ENCODE measurements around the gene PRXL2B. TPM values are rescaled to one million over a fixed set of nuclear protein-coding genes. Genes with fewer than 3 reads are reported as not detected.

Gene PRXL2B
- total RNA-seq, 1 donor from 2014 or later: 7.3 TPM

GRCh38 chr1:2637442-2638145 lies 51.0 kb downstream of the PRXL2B start:
- no peak for DNase-seq

GRCh38 chr1:2638466-2639115 lies 52.0 kb downstream of the PRXL2B start:
- DNase-seq: no peak

- no peak for DNase-seq
Measured at GRCh38 chr1:2639203-2639602, 52.6 kb downstream of the PRXL2B start.

- DNase-seq: no peak
Measured at GRCh38 chr1:2639607-2640521, 53.3 kb downstream of the PRXL2B start.

DNA sequence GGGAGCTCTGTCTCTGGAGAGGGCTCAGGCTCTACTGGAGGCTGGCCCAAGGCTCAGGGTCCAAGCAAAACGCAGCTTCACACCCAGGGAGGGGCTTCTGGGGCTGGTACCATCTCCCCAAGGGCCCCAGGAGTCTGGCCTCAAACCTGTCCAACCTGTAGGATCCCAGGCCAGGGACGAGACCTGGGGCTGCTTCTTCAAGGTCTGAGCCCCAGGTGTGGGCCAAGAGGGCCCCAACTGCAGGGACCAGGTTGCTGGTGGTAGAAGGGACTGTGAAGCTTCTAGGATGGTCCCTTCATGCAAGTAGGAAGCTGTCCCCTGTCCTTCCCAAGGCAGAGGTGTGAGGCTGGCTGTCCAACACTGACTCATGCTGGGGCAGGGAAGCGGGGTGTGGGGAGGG lies 54.0 kb downstream of the PRXL2B start:
- no peak for DNase-seq

Other genes with a start within 250 kb of the PRXL2B start
- 10.3 TPM for gene MORN1, start 195.2 kb upstream of the PRXL2B start, total RNA-seq
- 40.1 TPM for gene RER1, start 194.9 kb upstream of the PRXL2B start, total RNA-seq
- gene PEX10, start 174.2 kb upstream of the PRXL2B start, total RNA-seq: 15.8 TPM
- gene PLCH2, start 110.5 kb upstream of the PRXL2B start, total RNA-seq: 15.3 TPM
- gene PANK4, start 60.2 kb upstream of the PRXL2B start, total RNA-seq: 24.1 TPM
- gene HES5, start 56.5 kb upstream of the PRXL2B start, total RNA-seq: 1.5 TPM
- 18.1 TPM for gene TNFRSF14, start 30.4 kb upstream of the PRXL2B start, total RNA-seq
- gene MMEL1, start 46.2 kb downstream of the PRXL2B start, total RNA-seq: 1.3 TPM
- gene TTC34, start 214.9 kb downstream of the PRXL2B start, total RNA-seq: 0.10 TPM

Measured in skin of body (tissue), 2 donors.